OCI-LY3 (cell line): Measurements from ENCODE around the gene NTRK2.

ENCODE experiments used
- H2AFZ ChIP-seq: fragments of 200-600, 300-600 bp; shearing (Covaris generic); 2 replicates; pipeline ENCODE4 v1.6.0; 2014; ENCODE audit warnings: antibody characterized with exemption, low read depth, low read length
- H3K27ac ChIP-seq: fragments of 200-600, 300-600 bp; sonication (generic); 2 replicates; pipeline ENCODE4 v1.5.1; 2014; ENCODE audit warnings: mild to moderate bottlenecking, low read length, moderate library complexity, mixed read lengths
- H3K27me3 ChIP-seq: fragments of 200-600, 300-600 bp; sonication (generic); 2 replicates; pipeline ENCODE4 v1.6.1; 2014; ENCODE audit warnings: low read depth, low read length, mixed read lengths
- H3K36me3 ChIP-seq: fragments of 200-600, 300-600 bp; sonication (generic); replicated peaks from 2 replicates; pipeline ENCODE3; 2014; ENCODE audit warnings: low read depth, low read length, mixed read lengths
- H3K4me1 ChIP-seq: fragments of 300-600, 200-600 bp; sonication (generic); 2 replicates; pipeline ENCODE4 v1.6.1; 2014; ENCODE audit warnings: low read length, mixed read lengths
- H3K4me2 ChIP-seq: fragments of 200-600, 300-600 bp; sonication (generic); 2 replicates; pipeline ENCODE4 v1.6.1; 2014; ENCODE audit warnings: low read length, mixed read lengths
- H3K4me3 ChIP-seq: fragments of 300-600, 200-600 bp; sonication (generic); 2 replicates; pipeline ENCODE4 v1.5.1; 2014; ENCODE audit warnings: antibody characterized with exemption, mild to moderate bottlenecking, low read length, moderate library complexity
- H3K79me2 ChIP-seq: fragments of 300-600, 200-600 bp; shearing (Covaris generic); 2 replicates; pipeline ENCODE4 v1.6.1; 2014; ENCODE audit warnings: mild to moderate bottlenecking, low read length, mixed read lengths
- H3K9ac ChIP-seq: fragments of 300-600, 200-600 bp; shearing (Covaris generic); 2 replicates; pipeline ENCODE4 v1.6.0; 2014; ENCODE audit warnings: mild to moderate bottlenecking, low read length, moderate library complexity
- H3K9me3 ChIP-seq: fragments of 200-600, 300-600 bp; shearing (Covaris generic); 2 replicates; pipeline ENCODE4 v1.6.1; 2014; ENCODE audit warnings: low read length, mixed read lengths; ENCODE audit not compliant: insufficient read depth
- H4K20me1 ChIP-seq: fragments of 200-600, 300-600 bp; sonication (generic); 2 replicates; pipeline ENCODE4 v1.6.1; 2016; ENCODE audit warnings: low read length, mixed read lengths; ENCODE audit not compliant: insufficient read depth
- EZH2phosphoT487 ChIP-seq: fragments of 200-600 bp; shearing (Covaris generic); IDR thresholded peaks from 2 replicates; pipeline ENCODE4 v1.6.1; 2018; ENCODE audit warnings: antibody characterized with exemption, mixed run types, low read depth
- TF ChIP-seq, protein P1 (sequence below): fragments of 200-600, 300-600 bp; sonication (generic); IDR thresholded peaks from 2 replicates; pipeline ENCODE4 v1.5.1; 2014; ENCODE audit warnings: antibody characterized with exemption, low read length, low read depth

Gene NTRK2

DNA sequence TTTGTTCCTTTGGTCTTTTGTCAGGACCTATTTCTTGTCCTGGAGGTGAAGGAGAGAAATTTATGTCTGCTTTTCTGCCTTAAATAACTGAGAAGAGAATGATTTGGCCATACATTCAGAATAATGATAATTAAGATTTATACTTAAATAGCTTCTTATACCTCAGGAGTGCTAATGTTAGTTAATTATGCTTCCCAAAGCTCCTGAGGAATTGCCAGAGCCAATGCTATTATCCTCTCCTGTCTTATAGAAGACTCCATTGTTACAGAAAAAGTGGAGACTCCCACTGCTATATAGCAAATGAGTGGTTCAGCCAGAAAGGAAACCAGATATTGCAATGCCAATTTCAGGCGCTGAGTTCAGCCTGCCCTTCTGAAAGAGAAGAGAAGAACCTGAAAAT, 67.0 kb downstream of the NTRK2 start:
- H3K79me2 ChIP-seq: no peaks in the 10 kb centered on the region
- no peak overlapping the region for H3K4me2 ChIP-seq
- TF ChIP-seq, protein P1, sequence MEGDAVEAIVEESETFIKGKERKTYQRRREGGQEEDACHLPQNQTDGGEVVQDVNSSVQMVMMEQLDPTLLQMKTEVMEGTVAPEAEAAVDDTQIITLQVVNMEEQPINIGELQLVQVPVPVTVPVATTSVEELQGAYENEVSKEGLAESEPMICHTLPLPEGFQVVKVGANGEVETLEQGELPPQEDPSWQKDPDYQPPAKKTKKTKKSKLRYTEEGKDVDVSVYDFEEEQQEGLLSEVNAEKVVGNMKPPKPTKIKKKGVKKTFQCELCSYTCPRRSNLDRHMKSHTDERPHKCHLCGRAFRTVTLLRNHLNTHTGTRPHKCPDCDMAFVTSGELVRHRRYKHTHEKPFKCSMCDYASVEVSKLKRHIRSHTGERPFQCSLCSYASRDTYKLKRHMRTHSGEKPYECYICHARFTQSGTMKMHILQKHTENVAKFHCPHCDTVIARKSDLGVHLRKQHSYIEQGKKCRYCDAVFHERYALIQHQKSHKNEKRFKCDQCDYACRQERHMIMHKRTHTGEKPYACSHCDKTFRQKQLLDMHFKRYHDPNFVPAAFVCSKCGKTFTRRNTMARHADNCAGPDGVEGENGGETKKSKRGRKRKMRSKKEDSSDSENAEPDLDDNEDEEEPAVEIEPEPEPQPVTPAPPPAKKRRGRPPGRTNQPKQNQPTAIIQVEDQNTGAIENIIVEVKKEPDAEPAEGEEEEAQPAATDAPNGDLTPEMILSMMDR: no peak
- no peak for TF ChIP-seq EZH2phosphoT487
- no peak overlapping the region for H2AFZ ChIP-seq
- no peaks in the 10 kb centered on the region for H3K36me3 ChIP-seq
- H3K4me3 ChIP-seq: no peak overlapping the region
- no peaks in the 10 kb centered on the region for H3K27me3 ChIP-seq
- H3K27ac ChIP-seq: no peak overlapping the region
- no peak overlapping the region for H3K9ac ChIP-seq
- H3K4me1 ChIP-seq: peaks cover 4% of the 10 kb centered on the region; the same call in 1 of the 2 replicates
- H3K9me3 ChIP-seq: no peaks in the 10 kb centered on the region
- no peaks in the 10 kb centered on the region for H4K20me1 ChIP-seq

DNA sequence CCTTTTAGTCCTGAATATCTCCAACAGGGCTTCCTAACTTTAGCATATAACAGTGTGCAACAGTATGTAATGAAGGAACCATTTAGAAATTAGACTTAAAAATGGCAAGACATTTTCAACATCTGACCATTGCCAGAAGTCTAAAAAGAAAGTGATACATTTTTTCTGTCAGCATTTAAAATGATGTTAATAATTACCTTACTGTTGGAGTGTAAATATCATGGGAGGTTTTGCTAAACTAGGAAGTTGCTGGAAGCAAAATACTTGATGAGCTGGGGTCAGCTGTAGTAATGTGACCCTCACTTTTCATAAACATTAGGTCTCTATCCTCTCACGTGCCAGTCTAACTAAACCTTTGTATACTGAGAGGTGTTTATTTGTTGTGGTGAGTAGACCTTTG, 68.8 kb downstream of the NTRK2 start:
- Histone ChIP-seq H3K36me3 (no peaks in the 10 kb centered on the region), H3K4me3 (no peak overlapping the region), H3K9ac (no peak overlapping the region), H3K27me3 (no peaks in the 10 kb centered on the region), H3K9me3 (no peaks in the 10 kb centered on the region), H3K4me1 (peaks cover 4% of the 10 kb centered on the region; the same call in 1 of the 2 replicates), H2AFZ (no peak overlapping the region), H3K4me2 (no peak overlapping the region), H3K79me2 (no peaks in the 10 kb centered on the region), H3K27ac (no peak overlapping the region), H4K20me1 (no peaks in the 10 kb centered on the region)
- TF ChIP-seq EZH2phosphoT487: no peak
- TF ChIP-seq, protein P1: no peak

DNA sequence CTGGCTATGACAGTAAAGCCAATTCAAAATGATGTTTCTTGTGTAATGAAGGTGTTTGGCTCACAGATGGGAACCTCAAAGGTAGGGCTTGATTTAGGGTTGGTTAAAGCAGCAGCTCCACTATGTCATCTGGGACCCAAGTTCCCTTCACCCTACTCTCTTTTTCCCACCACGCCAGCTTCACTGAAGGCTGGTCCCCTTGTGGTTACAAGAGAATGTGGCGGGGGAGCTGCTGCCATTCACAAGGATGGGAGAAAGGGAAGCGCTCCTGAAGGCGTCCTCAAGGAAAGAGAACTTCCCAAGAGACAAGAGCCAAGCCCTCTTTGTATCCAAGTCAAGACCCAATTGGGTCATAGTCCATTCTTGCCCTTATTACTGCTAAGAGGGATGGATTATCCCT, 72.7 kb downstream of the NTRK2 start:
- Histone ChIP-seq H3K4me3 (no peak overlapping the region), H3K9me3 (no peaks in the 10 kb centered on the region), H3K79me2 (no peaks in the 10 kb centered on the region), H3K27me3 (no peaks in the 10 kb centered on the region), H4K20me1 (no peaks in the 10 kb centered on the region), H3K4me2 (no peak overlapping the region), H3K36me3 (no peaks in the 10 kb centered on the region), H3K9ac (no peak overlapping the region), H3K27ac (no peak overlapping the region), H2AFZ (no peak overlapping the region), H3K4me1 (peaks cover 16% of the 10 kb centered on the region)
- TF ChIP-seq EZH2phosphoT487: no peak
- TF ChIP-seq, protein P1: no peak

DNA sequence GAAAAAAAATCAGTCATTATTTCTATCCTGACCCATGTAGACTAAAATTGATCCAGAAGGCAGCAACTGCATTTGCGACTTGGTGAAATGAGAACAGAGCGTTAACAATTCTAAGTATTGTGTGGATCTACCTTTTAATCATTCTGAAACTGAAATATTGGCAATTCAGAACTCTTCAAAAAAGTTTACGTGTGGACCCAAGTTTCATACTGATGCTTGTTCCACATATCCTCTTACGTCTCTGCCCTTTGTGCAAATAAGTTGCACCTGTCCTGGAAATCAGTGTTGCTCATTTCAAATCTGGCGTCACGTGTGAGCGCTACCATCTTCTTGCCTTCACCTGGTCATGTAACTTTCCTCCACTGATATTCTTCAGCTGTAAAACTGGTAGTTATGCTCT, 74.7 kb downstream of the NTRK2 start:
- Histone ChIP-seq H3K4me2 (peak overlapping the region; percentile 34), H3K36me3 (no peaks in the 10 kb centered on the region), H3K4me1 (peaks cover 25% of the 10 kb centered on the region), H3K27me3 (no peaks in the 10 kb centered on the region), H3K79me2 (no peaks in the 10 kb centered on the region), H2AFZ (no peak overlapping the region), H4K20me1 (no peaks in the 10 kb centered on the region), H3K27ac (no peak overlapping the region), H3K9me3 (no peaks in the 10 kb centered on the region), H3K4me3 (no peak overlapping the region), H3K9ac (no peak overlapping the region)
- TF ChIP-seq, protein P1: no peak
- TF ChIP-seq EZH2phosphoT487: no peak
